ENCODE measurements around the gene RSRC1.
"Not testable (repeated sequence)": the region's sequence is repeated elsewhere in the genome, so short reads cannot be mapped to it uniquely, and the experiment has no call there.

Gene RSRC1

DNA sequence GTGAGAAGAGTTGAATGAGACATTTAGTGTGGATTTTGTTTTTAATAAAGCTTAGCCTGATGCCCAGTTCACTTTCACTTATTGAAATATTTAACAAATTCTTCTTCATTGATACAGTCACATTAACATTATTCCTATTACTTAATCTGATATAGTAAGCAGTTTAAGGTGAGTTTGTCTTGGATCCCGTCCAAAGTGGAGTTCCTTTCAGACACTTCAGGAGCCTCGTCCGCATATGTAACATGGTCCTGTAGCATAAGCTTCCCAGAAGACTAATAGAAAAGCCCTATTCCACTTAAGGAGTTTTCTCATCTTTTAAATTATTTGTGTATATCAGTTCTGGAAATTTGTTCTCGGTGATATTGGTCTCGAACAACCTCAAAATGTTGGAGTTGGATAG, 421.4 kb downstream of the RSRC1 start:
- no peak for DNase-seq (ENCODE audit: low read depth)

DNA sequence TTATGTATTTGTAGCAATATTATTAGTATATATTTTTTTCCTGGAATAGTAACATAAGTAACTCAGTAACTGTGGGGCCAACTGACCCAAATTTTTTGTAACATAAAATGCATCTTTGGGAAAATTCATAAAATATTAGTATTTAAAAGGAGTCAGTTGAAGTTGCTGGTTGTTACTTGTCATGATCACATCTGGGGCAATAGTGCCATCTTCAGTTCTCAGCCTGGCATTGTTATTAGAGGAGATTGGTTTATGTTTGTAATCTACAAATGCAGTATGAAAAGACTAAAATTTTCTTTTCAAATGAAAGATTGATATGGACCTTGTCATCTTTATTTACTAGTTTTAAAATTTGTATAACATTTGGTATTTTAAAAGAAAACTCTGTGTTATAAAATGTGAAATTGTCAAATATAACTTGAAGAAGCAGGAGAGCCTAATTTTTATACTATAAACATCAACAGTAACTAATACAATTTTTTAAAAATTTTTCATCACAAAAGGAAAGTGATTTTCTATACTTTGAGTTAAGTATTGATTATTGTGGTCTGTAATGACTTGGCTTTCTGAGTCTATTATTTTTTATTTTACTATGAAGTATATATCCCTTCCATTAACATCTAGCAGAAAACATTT, 422.3 kb downstream of the RSRC1 start:
- DNase-seq (ENCODE audit: low read depth), result no peak

DNA sequence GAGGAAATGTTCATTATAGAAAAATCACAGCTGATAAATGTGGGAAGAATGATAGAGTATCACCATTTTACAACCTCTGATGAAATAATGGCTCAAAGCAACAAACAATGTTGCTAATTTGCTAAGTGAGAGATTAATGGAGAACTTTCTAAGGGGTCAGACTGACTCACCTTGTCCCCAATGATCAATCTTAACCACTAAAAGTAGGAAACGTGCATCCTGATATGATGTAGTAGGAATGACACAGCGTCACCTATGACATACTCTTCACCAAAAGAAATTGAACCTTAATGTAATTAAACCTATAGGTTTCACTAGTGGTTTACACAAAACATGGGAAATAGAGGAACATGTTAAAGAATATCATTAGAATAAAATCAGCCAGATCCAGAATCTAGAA, 426.0 kb downstream of the RSRC1 start:
- DNase-seq (ENCODE audit: low read depth), result no peak

DNA sequence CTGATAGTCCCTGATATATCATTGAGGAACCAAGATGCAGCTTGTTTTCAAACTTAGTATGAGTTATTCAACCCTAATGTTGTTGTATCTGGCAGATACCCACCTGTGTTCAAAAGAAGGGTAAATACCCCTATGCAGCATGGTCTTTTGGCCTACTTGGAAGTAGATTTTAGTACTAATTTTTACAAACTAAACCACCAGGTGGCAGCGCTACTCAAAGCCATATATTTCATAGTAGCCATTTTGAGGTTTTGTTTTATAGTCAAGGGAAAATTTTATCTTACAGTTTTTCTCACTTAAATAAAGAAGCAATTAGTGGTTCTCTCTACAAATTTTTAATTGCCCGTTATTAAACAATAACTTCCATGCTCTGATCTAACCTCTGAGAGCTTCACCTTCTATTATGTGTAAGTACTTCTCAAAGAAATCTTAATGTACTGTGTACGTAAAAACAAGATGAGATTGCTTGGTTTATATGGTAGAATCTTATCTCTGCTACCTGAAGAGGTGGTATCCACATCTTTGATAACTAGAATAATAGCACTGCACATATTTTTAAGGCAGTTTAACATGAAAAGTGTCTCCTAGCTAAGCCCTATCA, 429.6 kb downstream of the RSRC1 start:
- peak; percentile 35 for DNase-seq (ENCODE audit: low read depth)

DNA sequence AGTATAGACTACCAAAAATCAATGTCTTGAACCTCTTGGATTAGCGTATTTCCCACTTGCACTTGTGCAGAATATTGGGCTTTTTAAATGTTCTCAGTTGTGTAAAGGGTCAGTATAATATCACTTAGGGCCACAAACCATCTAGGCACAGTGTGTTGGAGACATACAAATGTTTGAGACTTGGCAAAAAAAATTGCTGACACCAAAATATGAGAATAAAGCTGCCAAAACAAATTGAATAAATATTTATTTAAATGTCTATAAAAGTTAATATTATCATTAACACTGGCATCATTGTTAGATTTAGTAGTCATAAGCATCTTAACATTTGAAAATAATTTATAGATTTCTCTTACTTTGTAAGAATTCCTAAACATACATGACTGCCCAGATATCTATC, 430.2 kb downstream of the RSRC1 start:
- no peak for DNase-seq (ENCODE audit: low read depth)

DNA sequence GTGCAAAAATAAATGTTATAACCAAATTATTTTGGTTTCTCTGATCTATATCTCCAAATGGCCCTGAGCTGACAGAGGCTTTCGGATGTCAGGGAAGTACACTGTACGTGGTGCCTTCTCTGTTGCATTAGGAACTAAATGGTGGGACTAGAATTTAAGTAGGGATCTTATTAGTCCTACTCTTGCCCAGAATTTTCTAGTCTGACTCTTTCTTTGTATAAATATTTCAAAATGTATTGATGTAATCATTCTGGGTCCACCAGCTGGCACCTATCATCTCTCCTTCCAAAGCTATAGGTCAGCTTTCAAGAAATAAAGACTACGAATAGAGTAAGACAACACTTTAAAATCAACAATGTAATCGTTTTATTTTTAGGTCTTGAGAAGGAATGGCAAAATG, 438.8 kb downstream of the RSRC1 start:
- no peak for DNase-seq (ENCODE audit: low read depth)

DNA sequence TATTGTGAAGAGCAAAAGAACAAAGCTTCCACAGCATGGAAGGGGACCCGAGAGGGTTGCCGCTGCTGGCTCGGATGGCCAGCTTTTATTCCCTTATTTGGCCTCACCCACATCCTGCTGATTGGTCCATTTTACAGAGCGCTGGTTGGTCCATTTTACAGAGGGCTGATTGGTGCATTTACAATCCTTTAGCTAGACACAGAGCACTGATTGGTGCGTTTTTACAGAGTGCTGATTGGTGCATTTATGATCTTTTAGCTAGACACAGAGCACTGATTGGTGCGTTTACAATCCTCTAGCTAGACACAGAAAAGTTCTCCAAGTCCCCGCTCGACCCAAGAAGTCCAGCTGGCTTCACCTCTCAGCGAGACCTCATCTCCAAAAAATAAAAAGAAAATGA, 440.0 kb downstream of the RSRC1 start:
- DNase-seq (ENCODE audit: low read depth), result not testable (repeated sequence)

DNA sequence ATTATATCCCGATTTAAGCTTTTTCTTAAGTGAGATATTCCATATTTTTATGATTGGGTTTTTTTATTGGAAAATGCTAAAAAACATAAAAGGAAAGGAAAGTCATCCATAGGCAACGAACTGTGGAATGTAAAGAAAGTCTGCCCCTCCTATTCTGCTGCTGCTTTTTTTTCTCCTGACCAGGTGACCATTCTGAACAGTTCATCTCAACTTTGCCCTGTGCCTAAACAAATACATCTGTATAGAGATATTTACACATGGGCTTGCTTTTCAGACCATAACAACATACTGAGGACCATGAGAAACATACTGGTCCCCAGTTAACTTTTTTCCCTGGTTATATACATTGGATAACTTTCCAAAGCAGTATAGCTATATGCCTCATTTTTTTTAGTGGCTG, 442.2 kb downstream of the RSRC1 start:
- DNase-seq (ENCODE audit: low read depth), result no peak

DNA sequence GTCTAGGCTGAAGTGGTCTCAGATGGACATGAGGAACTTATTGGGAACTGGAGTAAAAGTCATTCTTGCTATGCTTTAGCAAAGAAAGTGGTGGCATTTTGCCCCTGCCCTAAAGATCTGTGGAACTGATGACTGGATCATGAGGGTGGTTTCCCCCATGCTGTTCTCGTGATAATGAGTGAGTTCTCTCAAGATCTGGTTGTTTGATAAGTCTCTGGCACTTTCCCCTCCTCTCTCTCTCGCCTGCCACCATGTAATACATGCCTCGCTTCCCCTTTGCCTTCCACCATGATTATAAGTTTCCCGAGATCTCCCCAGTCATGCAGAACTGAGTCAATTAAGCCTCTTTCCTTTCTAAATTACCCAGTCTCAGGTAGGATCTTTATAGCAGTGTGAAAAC, 449.6 kb downstream of the RSRC1 start:
- no peak for DNase-seq (ENCODE audit: low read depth)

DNA sequence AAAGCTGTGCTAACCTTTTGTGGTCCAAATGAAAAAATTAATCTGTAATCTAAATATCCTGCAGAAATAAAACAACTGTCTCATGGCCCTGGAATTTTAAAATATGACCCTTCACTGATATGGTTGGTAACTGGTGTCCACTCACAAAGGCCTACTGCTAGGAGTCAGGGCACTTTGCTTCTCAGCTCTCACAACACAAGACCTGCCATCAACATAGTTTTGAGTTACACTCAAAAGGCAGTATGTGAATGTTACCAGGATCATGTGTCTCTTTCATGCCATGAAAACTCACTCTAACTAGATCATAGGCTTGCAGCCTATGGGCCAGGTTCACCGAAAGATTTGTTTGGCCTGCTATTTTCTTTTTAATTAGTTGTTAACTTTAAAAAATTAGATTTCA, 451.1 kb downstream of the RSRC1 start:
- DNase-seq (ENCODE audit: low read depth), result no peak

DNA sequence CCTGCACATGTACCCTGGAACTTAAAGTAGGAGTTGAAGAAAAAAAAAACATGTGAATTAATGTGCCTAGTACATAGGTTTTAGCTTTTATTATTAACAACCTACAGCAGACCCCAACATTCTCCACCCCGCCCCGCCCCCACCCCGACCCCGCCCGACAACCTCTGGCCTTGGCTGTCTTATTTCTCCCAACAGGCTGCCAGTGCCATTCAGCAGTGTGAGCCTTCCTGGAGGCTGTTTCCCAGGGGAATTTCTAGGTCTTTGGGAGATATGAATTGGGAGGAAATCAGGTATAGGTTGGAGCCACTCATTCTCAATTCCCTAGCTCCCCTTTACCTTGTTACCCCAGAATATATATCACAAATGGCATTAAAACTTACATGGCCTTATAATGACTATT, 452.8 kb downstream of the RSRC1 start:
- no peak for DNase-seq (ENCODE audit: low read depth)

DNA sequence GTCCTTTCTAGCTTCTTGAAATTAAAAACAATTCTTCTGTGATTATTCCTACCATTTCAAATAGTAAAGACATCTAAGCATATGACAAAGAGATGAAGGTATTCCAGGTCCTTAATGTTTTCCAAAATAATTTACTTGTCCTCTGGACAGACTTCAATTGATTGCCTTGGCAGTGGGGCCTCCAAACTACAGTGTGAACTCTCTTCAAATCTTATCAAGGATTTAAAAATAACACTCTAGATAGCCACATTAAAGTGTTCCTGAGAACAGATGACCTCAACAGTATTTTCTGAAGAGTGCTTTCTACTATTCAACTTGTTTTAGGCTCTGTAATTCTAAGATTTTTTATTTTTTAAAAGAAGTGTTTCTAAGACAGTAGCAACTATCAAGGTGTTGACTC, 453.2 kb downstream of the RSRC1 start:
- DNase-seq (ENCODE audit: low read depth), result no peak

DNA sequence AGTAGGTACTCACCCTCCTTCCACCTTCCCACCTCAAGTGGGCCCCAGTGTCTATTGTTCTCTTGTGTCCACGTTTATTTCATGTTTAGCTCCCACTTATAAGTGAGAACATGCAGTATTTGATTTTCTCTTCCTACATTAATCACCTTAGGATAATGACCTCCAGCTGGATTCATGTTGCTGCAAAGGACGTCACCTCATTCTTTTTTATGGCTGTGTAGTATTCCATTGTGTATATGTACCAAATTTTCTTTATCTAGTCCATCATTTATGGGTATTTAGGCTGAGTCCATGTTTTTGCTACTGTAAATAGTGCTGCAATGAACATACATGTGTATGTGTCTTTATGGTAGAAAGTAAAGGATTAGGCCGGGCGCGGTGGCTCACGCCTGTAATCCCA, 455.2 kb downstream of the RSRC1 start:
- no peak for DNase-seq (ENCODE audit: low read depth)

DNA sequence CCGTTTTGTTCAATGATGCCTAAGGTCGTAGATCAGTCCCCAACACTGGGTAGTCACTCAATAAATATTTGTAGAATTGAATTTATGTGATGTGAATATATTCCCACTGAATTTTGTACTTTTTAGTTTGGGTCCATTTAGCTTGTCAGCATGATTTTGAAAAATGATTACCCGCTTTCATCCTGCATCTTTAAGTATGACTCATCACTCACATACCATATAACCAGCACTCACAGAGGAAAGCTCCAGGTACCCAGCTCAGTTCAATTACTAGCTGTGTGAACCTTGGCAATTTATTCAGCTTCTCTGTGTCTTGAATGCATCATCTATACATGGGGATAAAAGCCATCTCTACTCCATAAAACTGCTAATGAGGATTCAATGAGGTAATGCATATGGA, 458.9 kb downstream of the RSRC1 start:
- peak; percentile 5 for DNase-seq (ENCODE audit: low read depth)

DNA sequence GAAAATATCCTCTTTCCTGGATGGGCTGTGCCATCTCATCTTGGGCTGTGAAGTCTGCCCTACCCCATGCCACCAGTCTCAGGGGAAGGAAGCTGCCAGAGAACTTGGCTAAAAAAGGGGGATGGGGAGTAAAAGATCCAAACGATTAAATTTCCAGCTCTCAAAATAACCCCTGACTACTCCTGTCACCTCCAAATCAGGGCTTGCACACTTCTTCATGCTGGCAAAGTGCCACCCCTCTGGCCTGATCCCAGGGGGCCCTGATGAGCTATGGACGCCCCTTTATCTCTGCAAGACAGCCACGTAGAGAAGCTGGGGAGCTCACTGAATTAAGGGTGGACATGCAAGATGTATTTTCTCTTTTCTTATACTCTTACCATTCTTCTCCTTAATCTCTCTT, 459.9 kb downstream of the RSRC1 start:
- no peak for DNase-seq (ENCODE audit: low read depth)

DNA sequence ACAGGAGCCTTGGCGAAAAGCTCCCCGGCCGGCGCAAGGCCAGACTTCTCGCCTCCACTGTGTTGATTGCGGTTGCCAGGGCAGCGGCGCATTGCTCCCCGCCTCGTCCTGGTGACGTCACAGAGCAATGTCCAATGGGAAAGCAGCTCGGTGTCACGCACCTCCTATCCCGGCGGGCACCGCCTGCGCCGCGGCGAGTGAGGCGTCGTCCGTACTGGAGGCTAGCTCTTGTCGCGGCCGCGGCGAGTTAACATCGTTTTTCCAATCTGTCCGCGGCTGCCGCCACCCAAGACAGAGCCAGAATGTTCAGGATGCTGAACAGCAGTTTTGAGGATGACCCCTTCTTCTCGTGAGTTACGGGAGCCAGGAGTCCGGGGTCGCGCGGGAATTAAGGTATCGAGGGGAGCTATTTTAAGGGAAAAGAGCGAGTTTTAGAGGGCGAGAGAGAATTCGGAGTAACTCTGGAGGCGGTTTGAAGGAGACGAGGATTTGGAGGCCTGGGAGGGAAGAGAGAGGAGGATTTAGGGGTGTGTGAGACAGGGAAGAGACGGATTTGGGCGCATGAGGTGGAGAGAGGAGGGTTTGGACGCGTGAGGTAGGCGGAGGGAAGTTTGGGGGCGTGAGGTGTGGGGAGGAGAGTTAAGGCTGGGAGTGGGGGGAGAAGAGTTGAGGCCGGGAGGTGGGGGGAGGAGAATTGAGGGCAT, 461.3 kb downstream of the RSRC1 start, which contains the start of gene MLF1:
Gene MLF1, plus strand, starts transcription at position 196 of the 704 bp plus-strand sequence. Its CDS starts 107 bp downstream, at position 303.
- peak; percentile 74 for DNase-seq (ENCODE audit: low read depth)

DNA sequence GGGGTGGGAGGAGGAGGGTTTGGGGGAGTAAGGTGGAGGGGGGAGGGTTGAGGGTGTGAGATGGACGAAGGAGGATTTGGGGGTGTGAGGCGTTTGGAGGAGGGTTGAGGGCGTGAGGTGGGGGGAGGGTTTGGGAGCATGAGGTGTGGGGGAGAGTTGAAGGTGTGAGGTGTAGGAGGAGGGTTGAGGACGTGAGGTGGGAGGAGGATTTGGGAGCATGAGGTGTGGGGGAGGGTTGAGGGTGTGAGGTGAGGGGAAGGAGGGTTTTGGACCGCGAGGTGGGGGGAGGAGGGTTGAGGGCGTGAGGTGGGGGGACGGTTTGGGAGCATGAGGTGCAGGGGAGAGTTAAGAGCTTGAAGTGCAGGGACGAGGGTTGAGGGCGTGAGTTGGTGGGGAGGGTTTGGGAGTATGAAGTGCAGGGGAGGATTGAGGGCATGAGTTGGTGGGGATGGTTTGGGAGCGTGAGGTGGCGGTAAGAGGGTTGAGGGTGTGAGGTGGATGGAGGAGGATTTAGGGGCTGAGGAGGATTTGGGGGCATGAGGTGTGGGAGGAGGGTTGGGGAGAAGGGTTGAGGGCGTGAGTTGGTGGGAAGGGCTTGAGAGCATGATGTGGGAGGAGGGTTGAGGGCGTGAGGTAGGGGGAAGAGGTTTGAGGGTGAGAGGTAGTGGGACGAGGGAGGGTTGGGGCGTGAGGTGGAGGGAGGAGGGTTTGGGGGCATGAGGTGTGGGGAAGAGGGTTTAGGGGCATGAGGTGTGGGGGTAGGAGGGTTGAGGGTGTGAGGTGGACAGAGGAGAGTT, 462.3 kb downstream of the RSRC1 start:
- DNase-seq (ENCODE audit: low read depth), result no peak

DNA sequence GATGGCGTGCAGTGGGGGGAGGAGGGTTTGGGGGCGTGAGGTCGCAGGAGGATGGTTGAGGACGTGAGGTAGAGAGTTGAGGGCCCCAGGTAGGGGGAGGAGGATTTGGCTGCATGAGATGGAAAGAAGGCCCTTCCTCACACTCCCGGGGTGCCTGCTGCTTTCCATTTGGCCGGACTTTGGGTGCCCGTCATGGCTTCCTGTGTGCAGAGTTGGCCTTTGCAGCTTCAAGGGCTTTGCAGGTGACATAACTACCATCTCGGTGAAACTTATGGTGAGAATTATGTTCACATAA, 462.8 kb downstream of the RSRC1 start:
- no peak for DNase-seq (ENCODE audit: low read depth)

DNA sequence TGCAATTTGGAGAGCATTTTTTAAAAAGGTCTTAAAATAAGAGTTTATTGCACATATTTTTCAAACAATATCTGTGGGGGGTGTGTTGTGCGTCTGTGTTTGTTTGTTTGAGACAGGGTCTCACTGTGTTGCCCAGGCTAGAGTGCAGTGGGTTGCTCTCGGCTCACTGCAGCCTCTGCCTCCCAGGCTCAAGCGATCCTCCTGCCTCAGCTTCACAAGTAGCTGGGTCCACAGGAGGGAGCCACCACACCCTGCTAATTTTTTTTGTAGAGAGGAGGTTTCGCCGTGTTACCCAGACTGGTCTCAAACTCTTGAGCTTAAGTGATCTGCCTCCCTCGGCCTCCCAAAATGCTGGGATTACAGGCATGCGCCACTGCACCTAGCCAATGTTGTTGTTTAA, 463.8 kb downstream of the RSRC1 start:
- no peak for DNase-seq (ENCODE audit: low read depth)

DNA sequence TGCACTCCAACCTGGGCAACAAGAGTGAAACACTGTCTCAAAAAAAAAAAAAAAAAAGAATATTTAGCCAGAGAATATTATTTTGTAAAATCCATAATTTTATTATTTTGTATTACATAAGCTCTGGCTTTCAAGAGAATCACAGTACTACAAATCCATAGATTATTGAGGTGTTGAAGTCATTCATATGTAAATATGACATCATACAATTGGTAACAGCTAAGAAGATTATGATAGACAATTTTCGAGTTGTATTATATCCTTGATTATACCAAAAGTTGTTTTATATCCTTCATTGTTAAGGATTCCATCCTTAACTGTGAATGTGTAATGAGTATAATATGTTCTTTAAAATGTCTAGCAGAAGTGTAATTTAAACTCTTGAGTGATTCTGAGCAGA, 464.8 kb downstream of the RSRC1 start:
- DNase-seq (ENCODE audit: low read depth), result no peak

DNA sequence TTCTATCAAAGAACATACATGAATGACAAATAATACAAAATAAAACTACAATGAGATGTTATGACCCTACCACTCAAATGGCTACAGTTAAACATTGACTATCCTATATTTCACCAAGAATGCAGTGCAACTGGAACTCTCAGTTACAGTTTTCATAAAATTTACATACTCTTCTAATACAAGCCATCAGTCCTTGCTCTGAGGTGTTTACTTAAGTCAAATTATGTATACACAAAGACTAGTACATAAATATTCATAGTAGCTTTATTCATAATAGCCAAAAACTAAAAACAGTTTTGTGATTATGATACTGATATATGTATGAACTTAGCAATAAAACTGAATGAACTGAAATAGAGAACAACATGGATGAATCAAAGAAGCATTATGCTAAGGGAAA, 480.3 kb downstream of the RSRC1 start:
- no peak for DNase-seq (ENCODE audit: low read depth)
